Astrocyte of the cerebellum (primary cell): ENCODE results near the gene SETD1A.

Experiments used
- DNase-seq: peaks from one replicate; pipeline ENCODE4 v3.0.0-alpha.2; 2011; ENCODE audit warnings: low read depth
- H3K4me3 ChIP-seq: 2 replicates; pipeline ENCODE4 v1.5.1; 2011; ENCODE audit warnings: mild to moderate bottlenecking, low read depth, low read length, moderate library complexity
- in situ Hi-C: cut with HindIII; loops from 2 replicates; pipeline ENCODE4 v1.10.0; 2017; ENCODE audit warnings: low sequenced_read_pairs
- TF ChIP-seq, protein P1 (sequence below): IDR thresholded peaks from 2 replicates; pipeline ENCODE4 v1.5.1; 2012; ENCODE audit warnings: low read length, low read depth, moderate library complexity, mild to moderate bottlenecking; ENCODE audit errors: missing control alignments

Gene SETD1A

DNA sequence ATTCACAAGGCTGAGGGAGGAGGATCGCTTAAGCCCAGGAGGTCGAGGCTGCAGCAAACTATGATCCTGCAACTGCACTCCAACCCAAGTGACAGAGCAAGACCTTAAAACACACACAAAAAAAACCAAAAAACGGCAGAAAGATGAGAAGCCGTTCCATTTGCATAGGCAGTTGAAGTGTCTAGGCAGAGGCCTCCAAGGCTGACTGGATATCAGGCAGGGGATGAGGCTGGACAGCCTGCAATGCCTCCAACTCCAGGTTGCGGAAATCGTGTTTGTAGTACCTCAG is 36.2 kb upstream of the SETD1A start:
- in situ Hi-C loops = no loop called here
- TF ChIP-seq, protein P1, sequence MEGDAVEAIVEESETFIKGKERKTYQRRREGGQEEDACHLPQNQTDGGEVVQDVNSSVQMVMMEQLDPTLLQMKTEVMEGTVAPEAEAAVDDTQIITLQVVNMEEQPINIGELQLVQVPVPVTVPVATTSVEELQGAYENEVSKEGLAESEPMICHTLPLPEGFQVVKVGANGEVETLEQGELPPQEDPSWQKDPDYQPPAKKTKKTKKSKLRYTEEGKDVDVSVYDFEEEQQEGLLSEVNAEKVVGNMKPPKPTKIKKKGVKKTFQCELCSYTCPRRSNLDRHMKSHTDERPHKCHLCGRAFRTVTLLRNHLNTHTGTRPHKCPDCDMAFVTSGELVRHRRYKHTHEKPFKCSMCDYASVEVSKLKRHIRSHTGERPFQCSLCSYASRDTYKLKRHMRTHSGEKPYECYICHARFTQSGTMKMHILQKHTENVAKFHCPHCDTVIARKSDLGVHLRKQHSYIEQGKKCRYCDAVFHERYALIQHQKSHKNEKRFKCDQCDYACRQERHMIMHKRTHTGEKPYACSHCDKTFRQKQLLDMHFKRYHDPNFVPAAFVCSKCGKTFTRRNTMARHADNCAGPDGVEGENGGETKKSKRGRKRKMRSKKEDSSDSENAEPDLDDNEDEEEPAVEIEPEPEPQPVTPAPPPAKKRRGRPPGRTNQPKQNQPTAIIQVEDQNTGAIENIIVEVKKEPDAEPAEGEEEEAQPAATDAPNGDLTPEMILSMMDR = no peak
- H3K4me3 ChIP-seq = peak overlapping the region; percentile 62
- no peak for DNase-seq

DNA sequence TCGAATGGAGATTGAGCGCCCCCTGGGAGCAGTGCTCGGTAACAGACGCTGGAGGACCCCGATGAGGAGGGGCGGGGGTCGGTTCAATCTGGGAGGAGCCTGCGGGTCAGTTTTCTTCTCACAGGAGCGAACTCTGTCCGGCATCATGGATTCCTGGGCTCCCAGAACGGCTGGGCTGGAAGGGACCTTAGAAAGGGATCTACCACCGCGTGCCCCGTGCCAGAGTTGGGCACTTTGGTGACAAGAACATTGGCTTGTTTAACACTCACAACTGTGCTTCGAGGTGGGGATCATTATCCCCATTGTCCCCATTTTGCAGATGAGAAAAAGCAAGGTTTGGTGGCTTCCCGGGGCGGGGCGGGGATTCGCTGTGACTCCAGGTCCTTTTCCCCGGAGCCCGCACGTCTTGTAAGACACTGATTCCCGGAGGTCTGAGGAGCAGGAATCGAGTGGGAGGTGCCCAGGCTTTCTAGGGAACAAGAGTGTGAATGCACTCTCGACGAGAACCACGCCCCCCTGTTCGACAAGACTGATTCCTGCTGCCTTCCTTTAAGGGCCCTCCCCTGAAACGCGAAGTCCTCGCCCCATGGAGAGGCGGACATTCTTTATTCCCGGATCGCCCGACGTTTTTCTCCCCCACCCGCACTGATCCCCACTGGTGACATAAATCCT is 35.7 kb upstream of the SETD1A start:
- in situ Hi-C loops = no loop called here
- H3K4me3 ChIP-seq = peak overlapping the region; percentile 62

DNA sequence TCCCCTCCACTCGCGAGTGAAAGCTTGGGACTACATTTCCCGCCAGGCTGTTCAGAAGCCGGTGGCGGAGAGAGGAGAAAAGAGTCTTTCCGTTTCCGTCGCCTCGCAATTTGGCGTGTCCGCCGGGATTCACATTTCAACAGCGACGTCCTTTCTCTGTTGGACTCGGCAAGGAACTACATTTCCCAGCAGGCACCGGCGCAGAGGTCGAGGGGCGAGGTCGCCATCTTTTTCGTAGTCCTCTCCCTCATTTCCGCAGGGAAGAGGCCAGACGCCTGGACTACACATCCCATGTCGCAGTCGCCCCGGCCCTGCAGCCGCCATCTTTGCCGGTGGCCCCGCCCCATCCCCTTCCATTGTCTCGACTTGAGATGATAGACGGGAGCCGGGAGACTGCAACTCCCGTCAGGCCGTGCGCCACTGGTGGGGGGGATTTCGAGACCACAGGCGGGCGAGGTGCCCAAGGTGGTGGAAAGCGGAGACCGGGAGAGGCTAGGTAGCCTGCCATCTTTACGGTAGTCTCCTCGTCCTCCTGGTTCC is 35.1 kb upstream of the SETD1A start:
- H3K4me3 ChIP-seq = peak overlapping the region; percentile 62
- TF ChIP-seq, protein P1 = no peak
- peak; percentile 99 for DNase-seq
- in situ Hi-C loops = no loop called here

More for the DNA sequence above, 35.7 kb upstream of the SETD1A start:
- TF ChIP-seq, protein P1 = peak; percentile 90
- DNase-seq = peak; percentile 85

DNA sequence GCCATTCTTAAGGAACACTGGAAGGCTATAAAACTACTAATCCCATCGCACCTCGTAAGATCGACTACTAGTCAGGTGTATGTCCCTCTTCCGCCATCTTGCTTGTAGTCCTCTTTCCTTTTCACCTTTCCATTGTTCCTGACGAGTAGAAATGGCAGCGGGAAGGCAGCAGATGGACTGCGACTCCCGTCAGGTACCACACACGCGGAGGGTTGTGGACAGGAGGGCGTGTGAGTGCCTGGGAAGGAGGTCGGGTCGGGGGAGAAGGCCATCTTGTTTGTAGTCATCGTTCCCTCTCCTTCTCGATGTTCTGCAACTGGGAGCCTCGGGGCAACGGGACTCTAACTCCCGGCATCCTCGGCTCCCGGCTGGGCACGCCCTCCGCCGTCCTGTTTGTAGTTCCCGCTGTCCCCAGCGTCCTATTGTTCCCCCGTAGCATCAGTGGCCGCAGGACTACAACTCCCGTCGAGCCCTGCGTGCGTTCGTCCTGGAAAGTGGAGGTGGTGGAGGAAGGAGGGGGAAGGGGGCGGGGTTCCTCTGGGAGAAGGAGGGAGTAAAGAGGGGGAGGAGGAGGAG is 34.5 kb upstream of the SETD1A start:
- DNase-seq = peak; percentile 99
- in situ Hi-C loops = no loop called here
- peak overlapping the region; percentile 62 for H3K4me3 ChIP-seq
- TF ChIP-seq, protein P1 = no peak

DNA sequence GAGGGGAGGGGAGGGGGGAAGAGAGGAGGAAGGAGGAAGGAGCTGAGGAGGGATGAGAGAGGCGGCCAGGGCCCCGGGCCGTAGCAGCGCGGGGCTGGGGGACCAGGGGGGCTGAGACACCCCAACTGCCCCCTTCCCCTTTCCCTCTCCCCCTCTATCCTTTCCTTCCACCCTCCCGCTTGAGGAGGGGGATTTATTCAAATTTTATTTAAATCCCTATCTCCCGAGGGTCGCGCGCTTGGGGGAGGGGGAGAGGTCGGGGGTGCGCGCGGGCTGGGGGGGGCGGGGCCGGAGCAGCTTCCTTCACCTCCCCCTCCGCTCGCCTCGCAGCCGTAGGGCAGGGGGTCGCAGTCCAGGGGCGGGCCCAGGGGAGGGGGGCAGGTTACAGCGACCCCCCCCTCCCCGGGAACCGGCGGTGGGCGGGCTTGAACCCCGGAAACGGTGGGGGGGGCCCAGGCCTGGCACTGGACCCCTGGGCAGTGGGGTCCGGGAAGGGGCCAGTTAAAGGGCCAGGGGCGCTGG is 33.9 kb upstream of the SETD1A start, which contains the start of gene FBXL19:
Gene FBXL19, plus strand, starts transcription at position 19 of the 522 bp plus-strand sequence. CDS start 2,183 bp downstream, outside the sequence.
- in situ Hi-C loops = no loop called here
- TF ChIP-seq, protein P1 = no peak
- DNase-seq = no peak
- peak within 1 kb of the TSS; percentile 62 for H3K4me3 ChIP-seq

DNA sequence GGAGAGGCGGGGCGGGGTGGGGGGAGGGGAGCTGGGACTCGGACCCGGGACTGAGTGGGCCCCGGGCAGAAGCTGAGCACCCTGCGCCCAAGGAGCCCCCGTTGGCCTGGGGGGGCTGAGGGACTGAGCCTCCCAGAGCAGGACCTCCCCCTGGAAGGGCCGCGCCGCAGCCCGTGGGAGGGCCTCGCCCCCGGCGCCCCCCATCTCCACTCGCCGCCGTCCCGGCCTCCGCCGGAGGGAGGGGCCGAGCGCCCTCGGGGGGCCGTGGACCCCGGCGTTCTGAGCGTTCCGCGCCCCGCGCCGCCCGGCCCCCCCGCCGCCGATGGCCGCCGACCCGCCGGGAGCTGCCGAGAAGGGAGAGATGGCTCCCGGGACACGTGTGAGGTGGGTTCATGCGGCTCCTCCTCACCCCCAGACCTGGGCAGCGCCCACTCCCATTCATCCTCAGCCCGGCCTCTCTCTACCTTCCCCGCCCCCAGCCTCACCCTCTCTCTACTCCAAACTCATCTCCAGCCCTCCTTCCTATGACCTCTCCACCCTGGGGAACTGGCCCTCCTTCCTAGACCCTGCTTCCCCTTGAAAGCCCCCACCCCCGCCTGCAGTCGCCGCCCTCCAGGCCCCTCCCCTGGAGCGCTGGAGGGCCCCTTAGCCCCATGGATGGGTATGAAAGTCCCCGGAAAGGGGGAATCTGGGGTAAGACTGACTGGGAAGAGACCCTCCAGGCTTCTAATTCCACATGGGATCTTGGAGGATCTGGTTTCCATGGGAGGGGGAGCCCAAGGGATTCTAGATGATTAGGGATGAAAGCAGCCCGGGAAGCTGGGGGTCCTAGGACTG is 33.3 kb upstream of the SETD1A start:
- in situ Hi-C loops = no loop called here
- no peak for DNase-seq
- H3K4me3 ChIP-seq = peak overlapping the region; percentile 62
- TF ChIP-seq, protein P1 = no peak
